HepG2 (cell line): ENCODE results near the gene CIART. TPM values are rescaled to one million over a fixed set of nuclear protein-coding genes. Genes with fewer than 3 reads are reported as not detected.
A peak's percentile ranks its signal among the peaks of the same experiment; 100 is the strongest.

Experiments used
- ARID5B ChIP-seq: IDR thresholded peaks from 2 replicates; pipeline ENCODE4 v1.4.0; 2020; ENCODE audit warnings: mild to moderate bottlenecking, missing genetic modification reagents
- FOXC1 ChIP-seq: sonication (generic); formaldehyde crosslinking; IDR thresholded peaks from 2 replicates; pipeline ENCODE4 v1.8.0; 2022; ENCODE audit warnings: mild to moderate bottlenecking, missing genetic modification reagents, borderline replicate concordance
- GABPB1 ChIP-seq: IDR thresholded peaks from 2 replicates; pipeline ENCODE4 v1.6.1; 2016; ENCODE audit warnings: mild to moderate bottlenecking, missing genetic modification reagents, moderate library complexity, missing compliant biosample characterization
- GFI1 ChIP-seq: sonication (generic); formaldehyde crosslinking; IDR thresholded peaks from 2 replicates; pipeline ENCODE4 v1.5.0; 2020; ENCODE audit warnings: missing genetic modification reagents, mild to moderate bottlenecking, borderline replicate concordance
- HOXA3 ChIP-seq: sonication (generic); formaldehyde crosslinking; IDR thresholded peaks from 2 replicates; pipeline ENCODE4 v1.5.0; 2020; ENCODE audit warnings: missing genetic modification reagents
- KAT7 ChIP-seq: IDR thresholded peaks from 2 replicates; pipeline ENCODE4 v1.6.1; 2018; ENCODE audit warnings: borderline replicate concordance, missing compliant biosample characterization
- KLF13 ChIP-seq: sonication (generic); formaldehyde crosslinking; IDR thresholded peaks from 2 replicates; pipeline ENCODE4 v1.4.0; 2020; ENCODE audit warnings: mild to moderate bottlenecking, missing genetic modification reagents
- LCORL ChIP-seq, 2 experiments: fragments of 450-650 bp in 1 of 2; sonication (generic) in 1 of 2; formaldehyde crosslinking in 1 of 2; IDR thresholded peaks; 2 replicates each; pipeline versions ENCODE4 v1.5.0 to v1.6.1; 2017 to 2020; ENCODE audit warnings: antibody characterized with exemption in 1 of 2, missing genetic modification reagents in 1 of 2
- MXD4 ChIP-seq: IDR thresholded peaks from 2 replicates; pipeline ENCODE4 v1.6.1; 2016; ENCODE audit warnings: mild to moderate bottlenecking, missing biosample characterization, missing genetic modification reagents
- NFYB ChIP-seq: sonication (generic); formaldehyde crosslinking; IDR thresholded peaks from 2 replicates; pipeline ENCODE4 v1.4.0; 2020; ENCODE audit warnings: missing genetic modification reagents
- POLR2G ChIP-seq: fragments of 200-400 bp; formaldehyde crosslinking; IDR thresholded peaks from 2 replicates; pipeline ENCODE4 v1.6.1; 2018; ENCODE audit warnings: mild to moderate bottlenecking, low read depth, low read length, moderate library complexity
- SUZ12 ChIP-seq: fragments of 150-350 bp; IDR thresholded peaks from 2 replicates; pipeline ENCODE4 v1.6.1; 2014; ENCODE audit warnings: low read depth, low read length
- SYNCRIP ChIP-seq: fragments of 200-400 bp; formaldehyde crosslinking; IDR thresholded peaks from 2 replicates; pipeline ENCODE4 v1.6.1; 2018; ENCODE audit warnings: mild to moderate bottlenecking, low read depth, low read length; ENCODE audit not compliant: insufficient read depth
- YY1 ChIP-seq: IDR thresholded peaks from 2 replicates; pipeline ENCODE4 v1.6.1; 2011; ENCODE audit warnings: low read length, low read depth, moderate library complexity, mild to moderate bottlenecking; ENCODE audit not compliant: insufficient read depth, insufficient replicate concordance
- ZBTB10 ChIP-seq: sonication (generic); formaldehyde crosslinking; IDR thresholded peaks from 2 replicates; pipeline ENCODE4 v1.4.0; 2020; ENCODE audit warnings: missing genetic modification reagents, borderline replicate concordance
- ZNF12 ChIP-seq: sonication (generic); formaldehyde crosslinking; IDR thresholded peaks from 2 replicates; pipeline ENCODE4 v1.5.0; 2020; ENCODE audit warnings: missing genetic modification reagents
- ZNF205 ChIP-seq: IDR thresholded peaks from 2 replicates; pipeline ENCODE4 v1.6.1; 2018; ENCODE audit warnings: missing biosample characterization, missing genetic modification reagents
- ZNF530 ChIP-seq: sonication (generic); formaldehyde crosslinking; IDR thresholded peaks from 2 replicates; pipeline ENCODE4 v1.5.0; 2020; ENCODE audit warnings: low read depth, mild to moderate bottlenecking, missing genetic modification reagents
- ZNF589 ChIP-seq: sonication (generic); formaldehyde crosslinking; conservative IDR thresholded peaks from 2 replicates; pipeline ENCODE4 v1.8.0; 2022; ENCODE audit warnings: mild to moderate bottlenecking, moderate library complexity, missing genetic modification reagents
- ZNF605 ChIP-seq: sonication (generic); formaldehyde crosslinking; IDR thresholded peaks from 2 replicates; pipeline ENCODE4 v1.8.0; 2022; ENCODE audit warnings: mild to moderate bottlenecking, missing genetic modification reagents
- ZNF761 ChIP-seq: sonication (generic); formaldehyde crosslinking; conservative IDR thresholded peaks from 2 replicates; pipeline ENCODE4 v1.4.0; 2020; ENCODE audit warnings: mild to moderate bottlenecking, missing genetic modification reagents
- polyA plus RNA-seq, 8 experiments: library from polyadenylated mRNA; depleted of rRNA in 3 of 8; stranded (reverse) in 7 of 8; unstranded in 1 of 8; fragments of >200 nt; fragmentation: Illumina TruSeq in 4 of 8; extraction: Trizol in 4 of 8; gene quantifications; 2 replicates each; pipeline versions ENCODE4 v1.2.1 to v1.2.3, GENCODE V29; 2011 to 2016; ENCODE audit warnings: low read depth in 4 of 8, missing spikeins in 1 of 8, mixed read lengths in 1 of 8; ENCODE audit not compliant: insufficient read depth in 1 of 8
- total RNA-seq, 5 experiments: library from RNA; depleted of rRNA; stranded (reverse); fragments of >200 nt; fragmentation: Illumina TruSeq; extraction: Trizol; gene quantifications; 2 replicates each; pipeline ENCODE4 v1.2.3, GENCODE V29; 2016; ENCODE audit warnings: low read depth in 1 of 5
- TF ChIP-seq, protein P1 (sequence below): sonication (generic); formaldehyde crosslinking; IDR thresholded peaks from 2 replicates; pipeline ENCODE4 v1.5.0; 2020; ENCODE audit warnings: missing genetic modification reagents, mild to moderate bottlenecking, borderline replicate concordance

Gene CIART
- total and polyA plus RNA-seq, 2 of the 13 experiments (the other 11 are each of a cell fraction or from before 2014, with no cell fraction given): 0.58 TPM; not detected in 1

GRCh38 chr1:150268705-150269403 lies 13.5 kb upstream of the CIART start, which contains the start of gene APH1A (continued):
- TF ChIP-seq ZNF12: no peak
- TF ChIP-seq NFYB (CRISPR knock-in tag): peak; percentile 78
- TF ChIP-seq ZNF530 (CRISPR knock-in tag): no peak
- peak; percentile 72; the same call in 1 of the 2 replicates for TF ChIP-seq GFI1
- no peak for TF ChIP-seq SYNCRIP
- peak; percentile 52; the same call in 1 of the 2 replicates for TF ChIP-seq MXD4 (CRISPR knock-in tag)
- TF ChIP-seq YY1: peak; percentile 73
- 0 out of 2 replicates have a peak, but pooled peaks have one; percentile 54 for TF ChIP-seq ZNF761 (CRISPR knock-in tag)
- no peak for TF ChIP-seq ZNF205 (CRISPR knock-in tag)
- TF ChIP-seq ARID5B (CRISPR knock-in tag): peak; percentile 59; the same call in 1 of the 2 replicates
- no peak for TF ChIP-seq KLF13 (CRISPR knock-in tag)
- peak; percentile 61 for TF ChIP-seq ZNF605
- peak; percentile 57 for TF ChIP-seq SUZ12
- peak; percentile 70 for TF ChIP-seq POLR2G
- peak; percentile 40; the same call in 1 of the 2 replicates for TF ChIP-seq LCORL (IDR thresholded peaks at IDR 0.05)
- peak; percentile 76 for TF ChIP-seq LCORL (CRISPR knock-in tag; IDR thresholded peaks at IDR 0.05)
- TF ChIP-seq, protein P1, sequence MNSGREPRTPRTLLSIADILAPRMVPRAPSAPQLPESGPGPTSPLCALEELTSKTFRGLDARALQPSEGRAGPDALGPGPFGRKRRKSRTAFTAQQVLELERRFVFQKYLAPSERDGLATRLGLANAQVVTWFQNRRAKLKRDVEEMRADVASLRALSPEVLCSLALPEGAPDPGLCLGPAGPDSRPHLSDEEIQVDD (CRISPR knock-in tag): no peak
- no peak for TF ChIP-seq FOXC1
- TF ChIP-seq ZNF589 (CRISPR knock-in tag): 0 out of 2 replicates have a peak, but pooled peaks have one; percentile 36
- no peak; the same call in 1 of the 2 replicates for TF ChIP-seq KAT7 (CRISPR knock-in tag)
- TF ChIP-seq ZBTB10 (CRISPR knock-in tag): peak; percentile 94; the same call in 1 of the 2 replicates
- TF ChIP-seq HOXA3 (CRISPR knock-in tag): peak; percentile 73; the same call in 1 of the 2 replicates
- TF ChIP-seq GABPB1 (CRISPR knock-in tag): peak; percentile 97
